ENCODE measurements around the gene SLAIN2. TPM values are rescaled to one million over a fixed set of nuclear protein-coding genes. Genes with fewer than 3 reads are reported as not detected.
"Not testable (repeated sequence)": the region's sequence is repeated elsewhere in the genome, so short reads cannot be mapped to it uniquely, and the experiment has no call there.

The SLAIN2 gene
- total RNA-seq, 1 donor from 2014 or later: 47.6 TPM

GRCh38 chr4:48436318-48436717 lies 95.0 kb downstream of the SLAIN2 start:
- no peak overlapping the region for H3K4me3 Mint-ChIP-seq
- no peaks in the 10 kb centered on the region for H3K4me1 Mint-ChIP-seq
- no peak for DNase-seq (ENCODE audit: low read depth, low spot score)
- H3K27ac Mint-ChIP-seq (ENCODE audit: unreplicated experiment): no peak overlapping the region
- peaks cover 2% of the 10 kb centered on the region for H3K36me3 Mint-ChIP-seq (ENCODE audit: low read depth)
- TF ChIP-seq CTCF (conservative IDR thresholded peaks at IDR 0.05): no peak
- H3K27me3 Mint-ChIP-seq (ENCODE audit: low read depth): no peaks in the 10 kb centered on the region
- H3K9me3 Mint-ChIP-seq: no peaks in the 10 kb centered on the region

GRCh38 chr4:48439988-48440387 lies 98.7 kb downstream of the SLAIN2 start:
- TF ChIP-seq CTCF (conservative IDR thresholded peaks at IDR 0.05): no peak
- Mint-ChIP-seq H3K36me3 (ENCODE audit: low read depth) (peaks cover 2% of the 10 kb centered on the region), H3K4me3 (no peak overlapping the region), H3K27ac (ENCODE audit: unreplicated experiment) (no peak overlapping the region), H3K9me3 (no peaks in the 10 kb centered on the region), H3K27me3 (ENCODE audit: low read depth) (no peaks in the 10 kb centered on the region), H3K4me1 (no peaks in the 10 kb centered on the region)
- no peak for DNase-seq (ENCODE audit: low read depth, low spot score)

GRCh38 chr4:48440914-48441313 lies 99.6 kb downstream of the SLAIN2 start:
- not testable (repeated sequence) for H3K27me3 Mint-ChIP-seq (ENCODE audit: low read depth); H3K4me1 Mint-ChIP-seq; H3K27ac Mint-ChIP-seq (ENCODE audit: unreplicated experiment); H3K4me3 Mint-ChIP-seq; DNase-seq (ENCODE audit: low read depth, low spot score); H3K9me3 Mint-ChIP-seq; H3K36me3 Mint-ChIP-seq (ENCODE audit: low read depth)

- Mint-ChIP-seq H3K36me3 (ENCODE audit: low read depth) (no peaks in the 10 kb centered on the region), H3K9me3 (no peaks in the 10 kb centered on the region), H3K4me1 (no peaks in the 10 kb centered on the region), H3K27me3 (ENCODE audit: low read depth) (no peaks in the 10 kb centered on the region), H3K4me3 (no peak overlapping the region), H3K27ac (ENCODE audit: unreplicated experiment) (no peak overlapping the region)
- DNase-seq (ENCODE audit: low read depth, low spot score): no peak
- peak; percentile 75 for TF ChIP-seq CTCF (conservative IDR thresholded peaks at IDR 0.05)
Measured at GRCh38 chr4:48445704-48446103, 104.4 kb downstream of the SLAIN2 start.

GRCh38 chr4:48446642-48447041 lies 105.3 kb downstream of the SLAIN2 start:
- no peak overlapping the region for H3K27ac Mint-ChIP-seq (ENCODE audit: unreplicated experiment)
- H3K4me3 Mint-ChIP-seq: no peak overlapping the region
- TF ChIP-seq CTCF (conservative IDR thresholded peaks at IDR 0.05): no peak
- no peaks in the 10 kb centered on the region for H3K27me3 Mint-ChIP-seq (ENCODE audit: low read depth)
- H3K36me3 Mint-ChIP-seq (ENCODE audit: low read depth): no peaks in the 10 kb centered on the region
- no peaks in the 10 kb centered on the region for H3K4me1 Mint-ChIP-seq
- DNase-seq (ENCODE audit: low read depth, low spot score): no peak
- H3K9me3 Mint-ChIP-seq: no peaks in the 10 kb centered on the region

- Mint-ChIP-seq H3K27me3 (ENCODE audit: low read depth) (no peaks in the 10 kb centered on the region), H3K9me3 (peaks cover 2% of the 10 kb centered on the region), H3K4me1 (no peaks in the 10 kb centered on the region), H3K4me3 (no peak overlapping the region), H3K27ac (ENCODE audit: unreplicated experiment) (no peak overlapping the region), H3K36me3 (ENCODE audit: low read depth) (no peaks in the 10 kb centered on the region)
- DNase-seq (ENCODE audit: low read depth, low spot score): no peak
- TF ChIP-seq CTCF (conservative IDR thresholded peaks at IDR 0.05): no peak
Measured at GRCh38 chr4:48449151-48449550, 107.8 kb downstream of the SLAIN2 start.

Measured in neural crest cell (in vitro differentiated cells).